ENCODE results near the gene SELE.

The SELE gene

GRCh38 chr1:169762699-169763098, 28.8 kb upstream of the SELE start:
- no peak for DNase-seq (ENCODE audit: low read depth in 1 of 2, low spot score in 1 of 2)
- TF ChIP-seq SPI1 (IDR thresholded peaks at IDR 0.05; ENCODE audit: borderline replicate concordance, low read depth) (no peak), CTCF (IDR thresholded peaks at IDR 0.05; ENCODE audit: insufficient read depth, low read length) (no peak), POLR2AphosphoS5 (IDR thresholded peaks at IDR 0.05; ENCODE audit: low read depth) (no peak), REST (IDR thresholded peaks at IDR 0.05; ENCODE audit: insufficient replicate concordance, low read depth) (no peak), GABPA (IDR thresholded peaks at IDR 0.05; ENCODE audit: low read depth) (no peak)
- Histone ChIP-seq H3K27ac (replicated peaks) (no peak overlapping the region), H3K27me3 (ENCODE audit: insufficient read depth, poor library complexity, severe bottlenecking) (peaks cover 3% of the 10 kb centered on the region), H3K4me3 (replicated peaks; ENCODE audit: insufficient read depth, low read length) (no peak overlapping the region)

- Histone ChIP-seq H3K27me3 (ENCODE audit: insufficient read depth, poor library complexity, severe bottlenecking) (no peaks in the 10 kb centered on the region), H3K27ac (replicated peaks) (no peak overlapping the region), H3K4me3 (replicated peaks; ENCODE audit: insufficient read depth, low read length) (no peak overlapping the region)
- TF ChIP-seq CTCF (IDR thresholded peaks at IDR 0.05; ENCODE audit: insufficient read depth, low read length) (no peak), POLR2AphosphoS5 (IDR thresholded peaks at IDR 0.05; ENCODE audit: low read depth) (no peak), REST (IDR thresholded peaks at IDR 0.05; ENCODE audit: insufficient replicate concordance, low read depth) (no peak), GABPA (IDR thresholded peaks at IDR 0.05; ENCODE audit: low read depth) (no peak), SPI1 (IDR thresholded peaks at IDR 0.05; ENCODE audit: borderline replicate concordance, low read depth) (no peak)
- no peak for DNase-seq (ENCODE audit: low read depth in 1 of 2, low spot score in 1 of 2)
These were observed 25.2 kb upstream of the SELE start for GRCh38 chr1:169759038-169759437.

GRCh38 chr1:169753549-169753948, 19.7 kb upstream of the SELE start:
- DNase-seq (ENCODE audit: low read depth in 1 of 2, low spot score in 1 of 2) = no peak
- no peak overlapping the region for H3K27ac ChIP-seq (replicated peaks)
- no peak overlapping the region for H3K4me3 ChIP-seq (replicated peaks; ENCODE audit: insufficient read depth, low read length)
- TF ChIP-seq SPI1 (IDR thresholded peaks at IDR 0.05; ENCODE audit: borderline replicate concordance, low read depth) (no peak), REST (IDR thresholded peaks at IDR 0.05; ENCODE audit: insufficient replicate concordance, low read depth) (no peak), POLR2AphosphoS5 (IDR thresholded peaks at IDR 0.05; ENCODE audit: low read depth) (no peak), GABPA (IDR thresholded peaks at IDR 0.05; ENCODE audit: low read depth) (no peak), CTCF (IDR thresholded peaks at IDR 0.05; ENCODE audit: insufficient read depth, low read length) (no peak)
- no peaks in the 10 kb centered on the region for H3K27me3 ChIP-seq (ENCODE audit: insufficient read depth, poor library complexity, severe bottlenecking)
